Urinary bladder (tissue), 4 donors: ENCODE results near the gene TSBP1. TPM values are rescaled to one million over a fixed set of nuclear protein-coding genes. Genes with fewer than 3 reads are reported as not detected.
"Not testable (repeated sequence)": the region's sequence is repeated elsewhere in the genome, so short reads cannot be mapped to it uniquely, and the experiment has no call there.

Experiments
- DNase-seq: peaks from one replicate; pipeline ENCODE4 v3.0.0-alpha.2; 2015; ENCODE audit errors: extremely low spot score
- H3K27ac ChIP-seq: one replicate; pipeline ENCODE4 v1.5.1; 2013; ENCODE audit warnings: low read depth, mild to moderate bottlenecking, moderate library complexity
- H3K36me3 ChIP-seq: one replicate; pipeline ENCODE4 v1.6.1; 2013; ENCODE audit warnings: mild to moderate bottlenecking, moderate library complexity; ENCODE audit not compliant: insufficient read depth
- H3K4me1 ChIP-seq: one replicate; pipeline ENCODE4 v1.6.1; 2013; ENCODE audit warnings: mild to moderate bottlenecking, moderate library complexity; ENCODE audit not compliant: insufficient read depth
- H3K4me3 ChIP-seq: one replicate; pipeline ENCODE4 v1.5.1; 2013; ENCODE audit warnings: low read depth, low read length
- WGBS: extraction: QIAGEN DNeasy Blood & Tissue Kit; methylation state at CpG from one replicate; pipeline ENCODE4 v1.1.7; 2013; 5-methylcytosine and 5-hydroxymethylcytosine counted together
- polyA plus RNA-seq: library from polyadenylated mRNA; stranded (reverse); fragments of 200-250 nt; gene quantifications from one replicate; pipeline ENCODE4 v1.2.3, GENCODE V29; 2013
- total RNA-seq: library from RNA; depleted of rRNA; stranded (reverse); fragments of >200 nt; gene quantifications from one replicate; pipeline ENCODE4 v1.2.3, GENCODE V29; 2014
- donor health status: healthy with polysubstance abuse.
- donor health status: healthy.

TSBP1 gene
- total and polyA plus RNA-seq, 2 donors: not detected

- no peaks in the 10 kb centered on the region for H3K4me1 ChIP-seq
- no peaks in the 10 kb centered on the region for H3K36me3 ChIP-seq
- no peak overlapping the region for H3K27ac ChIP-seq
- no peak for DNase-seq
- 94% methylated on average over 10 of the region's 10 CpGs for WGBS
- no peak overlapping the region for H3K4me3 ChIP-seq
These were observed 24.3 kb upstream of the TSBP1 start for GRCh38 chr6:32396028-32396427.

- DNase-seq: peak; percentile 72
- Histone ChIP-seq H3K4me3 (no peak overlapping the region), H3K4me1 (no peaks in the 10 kb centered on the region), H3K27ac (no peak overlapping the region), H3K36me3 (no peaks in the 10 kb centered on the region)
- 57% methylated on average over 7 of the region's 7 CpGs for WGBS
These were observed 22.1 kb upstream of the TSBP1 start for GRCh38 chr6:32393665-32394420.

DNA sequence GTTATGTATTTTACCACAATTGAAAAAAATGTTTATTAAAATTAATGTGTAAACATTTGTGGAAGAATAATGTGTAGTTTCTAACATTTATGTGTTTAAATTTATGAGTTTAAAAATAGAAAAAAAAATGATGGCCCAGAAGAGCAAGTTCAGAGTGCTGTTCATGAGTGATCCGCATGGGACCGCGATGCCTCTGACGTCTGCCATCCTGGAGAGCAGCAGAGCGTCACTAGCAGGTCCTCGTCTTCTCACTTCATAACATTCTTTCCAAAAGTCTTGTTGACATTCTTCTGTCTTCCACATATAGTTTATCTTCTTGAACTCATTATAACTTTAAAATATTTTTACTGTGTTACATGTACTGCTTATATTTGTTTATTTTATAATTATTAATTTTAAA, 19.8 kb upstream of the TSBP1 start:
- DNase-seq: no peak
- Histone ChIP-seq H3K36me3 (no peaks in the 10 kb centered on the region), H3K4me1 (no peaks in the 10 kb centered on the region), H3K27ac (no peak overlapping the region), H3K4me3 (no peak overlapping the region)
- 83% methylated on average over 6 of the region's 6 CpGs for WGBS

DNA sequence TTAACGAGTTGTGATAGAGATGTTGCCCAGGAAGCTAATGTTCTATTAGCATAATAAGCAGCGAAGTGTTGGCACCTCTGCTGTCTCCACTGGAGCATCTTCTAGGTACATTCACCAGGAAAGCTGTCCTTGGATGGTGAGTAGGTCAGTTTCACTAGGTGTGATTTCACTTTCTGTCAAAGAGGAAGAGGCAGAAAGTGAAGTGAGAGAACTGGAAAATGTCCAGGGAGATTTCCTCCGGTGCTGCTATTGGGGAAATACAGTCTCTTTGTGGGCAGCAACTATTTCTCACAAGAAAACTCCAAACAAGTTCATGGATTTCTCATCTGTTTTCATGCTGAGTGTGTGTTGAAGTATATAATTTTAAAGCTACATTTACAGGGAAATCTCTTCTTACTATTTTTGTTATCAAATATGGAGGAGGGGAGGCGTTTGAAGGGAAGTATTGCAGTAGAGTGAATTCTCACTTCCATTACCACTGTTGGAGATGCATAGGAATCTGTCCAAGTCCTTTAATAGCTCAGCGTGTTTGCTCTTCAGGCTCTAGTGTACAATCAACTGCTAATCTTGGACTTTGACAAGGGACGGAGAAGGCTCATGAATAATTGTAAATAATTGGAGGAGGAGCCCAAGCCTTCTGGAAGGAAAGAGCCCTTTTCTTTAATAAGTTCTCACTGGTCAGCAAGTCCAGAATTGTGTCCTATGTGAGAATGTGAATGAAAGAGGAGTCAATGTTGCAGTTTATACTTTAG, 16.1 kb upstream of the TSBP1 start:
- 62% methylated on average over 6 of the region's 6 CpGs for WGBS
- H3K27ac ChIP-seq: no peak overlapping the region
- DNase-seq: no peak
- no peaks in the 10 kb centered on the region for H3K36me3 ChIP-seq
- H3K4me1 ChIP-seq: no peaks in the 10 kb centered on the region
- no peak overlapping the region for H3K4me3 ChIP-seq

DNA sequence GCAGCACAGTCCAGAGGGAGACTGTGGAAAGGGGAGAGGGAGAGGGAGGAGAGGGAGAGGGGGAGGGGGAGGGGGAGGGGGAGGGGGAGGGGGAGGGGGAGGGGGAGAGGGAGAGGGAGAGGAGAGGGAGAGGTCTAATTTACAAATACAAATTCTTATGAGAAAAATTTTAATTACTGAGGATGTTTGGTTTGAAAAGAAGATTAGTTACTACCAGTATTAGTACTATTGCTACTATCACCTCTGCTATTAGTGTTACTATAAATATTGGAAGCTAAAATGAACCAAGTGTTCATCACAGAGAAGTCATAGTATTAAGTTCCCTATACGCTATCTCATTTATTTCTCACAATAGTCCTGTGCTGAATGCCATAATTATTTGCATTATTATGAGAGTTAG, 14.3 kb upstream of the TSBP1 start:
- Histone ChIP-seq H3K4me1 (no peaks in the 10 kb centered on the region), H3K36me3 (no peaks in the 10 kb centered on the region), H3K4me3 (no peak overlapping the region), H3K27ac (no peak overlapping the region)
- no peak for DNase-seq
- 99% methylated on average over 1 of the region's 1 CpG for WGBS

GRCh38 chr6:32382757-32383420, 11.2 kb upstream of the TSBP1 start:
- WGBS: 57% methylated on average over 1 of the region's 1 CpG
- no peaks in the 10 kb centered on the region for H3K4me1 ChIP-seq
- H3K4me3 ChIP-seq: no peak overlapping the region
- H3K36me3 ChIP-seq: no peaks in the 10 kb centered on the region
- H3K27ac ChIP-seq: no peak overlapping the region
- no peak for DNase-seq

DNA sequence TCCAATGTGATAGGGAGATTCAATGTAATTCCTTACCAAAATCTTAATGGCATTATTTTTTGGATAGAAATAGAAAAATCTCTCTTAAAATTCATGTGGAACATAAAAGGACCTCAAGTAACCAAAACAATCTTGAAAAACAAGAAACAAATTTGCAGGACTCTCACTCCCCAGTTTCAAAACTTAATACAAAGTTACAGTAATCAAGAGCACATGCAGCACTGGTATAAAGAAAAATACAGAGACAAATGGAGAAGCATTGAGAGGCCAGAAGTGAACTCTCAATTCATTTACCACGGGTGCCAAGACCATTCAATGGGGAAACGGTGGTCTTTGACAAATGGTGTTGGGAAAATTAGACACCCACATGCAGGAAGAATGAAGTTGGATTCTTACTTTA, 7.8 kb upstream of the TSBP1 start:
- Histone ChIP-seq H3K27ac (no peak overlapping the region), H3K4me3 (no peak overlapping the region), H3K36me3 (no peaks in the 10 kb centered on the region), H3K4me1 (no peaks in the 10 kb centered on the region)
- no peak for DNase-seq
- 73% methylated on average over 2 of the region's 2 CpGs for WGBS

- 80% methylated on average over 7 of the region's 7 CpGs for WGBS
- DNase-seq: no peak
- Histone ChIP-seq H3K27ac (no peak overlapping the region), H3K4me3 (no peak overlapping the region), H3K4me1 (no peaks in the 10 kb centered on the region), H3K36me3 (no peaks in the 10 kb centered on the region)
These were observed 4.2 kb upstream of the TSBP1 start for GRCh38 chr6:32375739-32376529.

- H3K4me1 ChIP-seq: no peaks in the 10 kb centered on the region
- WGBS: 27% methylated on average over 1 of the region's 1 CpG
- H3K27ac ChIP-seq: no peak overlapping the region
- H3K36me3 ChIP-seq: no peaks in the 10 kb centered on the region
- DNase-seq: no peak
- H3K4me3 ChIP-seq: no peak overlapping the region
These were observed 474 bp downstream of the TSBP1 start for GRCh38 chr6:32371229-32371628.

- Histone ChIP-seq H3K4me1 (no peaks in the 10 kb centered on the region), H3K27ac (no peak overlapping the region), H3K36me3 (no peaks in the 10 kb centered on the region), H3K4me3 (no peak overlapping the region)
- 53% methylated on average over 2 of the region's 2 CpGs for WGBS
- DNase-seq: no peak
These were observed 1.2 kb downstream of the TSBP1 start for GRCh38 chr6:32370505-32370904.

DNA sequence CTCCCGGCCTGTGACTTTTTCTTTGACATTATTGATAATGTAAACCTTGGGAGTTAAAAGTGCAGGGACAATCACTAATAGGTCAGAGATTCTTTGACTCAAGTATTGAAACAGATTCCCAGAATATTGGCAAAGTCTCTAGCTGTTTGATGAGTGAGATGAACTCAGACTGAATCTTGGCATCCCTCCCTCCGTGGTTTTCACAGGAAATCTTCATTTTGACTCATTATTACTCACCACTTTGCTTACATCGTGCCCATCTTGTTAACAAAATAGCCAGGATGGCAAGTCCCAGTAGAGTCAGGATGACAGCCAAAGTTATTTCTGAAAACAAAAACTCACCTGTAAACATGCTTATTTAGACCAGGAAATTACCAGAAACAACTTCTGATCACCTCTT, 2.0 kb downstream of the TSBP1 start:
- WGBS: 72% methylated on average over 3 of the region's 3 CpGs
- no peaks in the 10 kb centered on the region for H3K4me1 ChIP-seq
- no peak overlapping the region for H3K27ac ChIP-seq
- no peak overlapping the region for H3K4me3 ChIP-seq
- DNase-seq: no peak
- no peaks in the 10 kb centered on the region for H3K36me3 ChIP-seq

DNA sequence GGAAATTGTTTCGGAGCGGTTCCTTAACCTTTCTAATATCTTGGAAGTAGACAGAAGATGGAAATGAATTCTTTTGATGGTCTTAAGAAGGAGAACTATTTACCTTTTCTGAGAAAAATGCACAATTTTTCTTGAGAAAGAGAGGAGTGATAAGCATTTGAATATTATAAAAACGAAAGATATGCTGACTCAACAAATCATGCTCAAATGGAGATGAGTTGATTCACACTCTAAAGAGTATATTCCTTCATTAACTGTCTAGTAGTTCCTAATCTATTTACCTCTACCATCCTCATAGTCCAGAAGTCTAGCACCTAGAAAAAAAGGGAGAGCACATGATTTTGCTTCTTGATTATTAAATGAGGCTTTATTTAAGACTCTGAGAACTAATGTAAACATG, 4.1 kb downstream of the TSBP1 start:
- no peaks in the 10 kb centered on the region for H3K4me1 ChIP-seq
- no peak overlapping the region for H3K4me3 ChIP-seq
- no peaks in the 10 kb centered on the region for H3K36me3 ChIP-seq
- no peak overlapping the region for H3K27ac ChIP-seq
- DNase-seq: no peak
- 93% methylated on average over 3 of the region's 3 CpGs for WGBS

DNA sequence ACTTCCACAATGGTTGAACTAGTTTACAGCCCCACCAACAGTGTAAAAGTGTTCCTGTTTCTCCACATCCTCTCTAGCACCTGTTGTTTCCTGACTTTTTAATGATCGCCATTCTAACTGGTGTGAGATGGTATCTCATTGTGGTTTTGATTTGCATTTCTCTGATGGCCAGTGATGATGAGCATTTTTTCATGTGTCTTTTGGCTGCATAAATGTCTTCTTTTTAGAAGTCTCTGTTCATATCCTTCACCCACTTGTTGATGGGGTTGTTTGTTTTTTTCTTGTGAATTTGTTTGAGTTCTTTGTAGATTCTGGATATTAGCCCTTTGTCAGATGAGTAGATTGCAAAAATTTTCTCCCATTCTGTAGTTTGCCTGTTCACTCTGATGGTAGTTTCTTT, 12.5 kb downstream of the TSBP1 start:
- WGBS: no CpG with 5 or more reads among the region's 1 CpG
- not testable (repeated sequence) for H3K4me1 ChIP-seq, DNase-seq, H3K36me3 ChIP-seq, H3K4me3 ChIP-seq, H3K27ac ChIP-seq
